Measurements from ENCODE around the gene PDCD2L.
A peak's percentile ranks its signal among the peaks of the same experiment; 100 is the strongest.
"Not testable (repeated sequence)": the region's sequence is repeated elsewhere in the genome, so short reads cannot be mapped to it uniquely, and the experiment has no call there.

PDCD2L gene

DNA sequence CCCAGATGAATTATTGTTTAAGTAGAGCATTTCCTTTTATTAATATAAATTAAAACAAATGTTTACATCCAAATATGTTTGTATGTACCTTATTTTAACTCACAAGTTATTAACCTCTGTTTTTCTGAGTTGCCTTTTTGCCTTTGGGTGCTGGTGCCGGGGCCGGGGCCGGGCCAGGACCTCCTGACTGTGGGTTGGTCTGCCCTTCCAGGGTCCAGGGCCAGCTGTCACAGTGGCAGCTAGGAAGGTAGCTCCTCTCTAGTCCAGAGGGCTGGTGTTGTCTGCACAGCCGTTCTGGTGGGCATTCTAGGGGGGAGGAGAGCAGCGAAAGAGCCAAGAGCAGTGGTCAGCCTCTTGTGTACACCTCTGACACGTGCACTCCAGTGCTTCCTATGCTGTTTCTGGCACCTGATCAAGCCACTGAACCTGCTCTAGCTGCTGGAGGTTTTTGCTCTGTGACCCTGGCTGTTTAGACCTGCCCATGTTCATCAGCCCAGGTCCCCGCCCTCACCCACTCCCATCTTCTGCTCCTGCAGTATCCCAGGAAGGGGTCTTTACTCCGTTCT, 22.0 kb downstream of the PDCD2L start:
- no peak for DNase-seq

DNA sequence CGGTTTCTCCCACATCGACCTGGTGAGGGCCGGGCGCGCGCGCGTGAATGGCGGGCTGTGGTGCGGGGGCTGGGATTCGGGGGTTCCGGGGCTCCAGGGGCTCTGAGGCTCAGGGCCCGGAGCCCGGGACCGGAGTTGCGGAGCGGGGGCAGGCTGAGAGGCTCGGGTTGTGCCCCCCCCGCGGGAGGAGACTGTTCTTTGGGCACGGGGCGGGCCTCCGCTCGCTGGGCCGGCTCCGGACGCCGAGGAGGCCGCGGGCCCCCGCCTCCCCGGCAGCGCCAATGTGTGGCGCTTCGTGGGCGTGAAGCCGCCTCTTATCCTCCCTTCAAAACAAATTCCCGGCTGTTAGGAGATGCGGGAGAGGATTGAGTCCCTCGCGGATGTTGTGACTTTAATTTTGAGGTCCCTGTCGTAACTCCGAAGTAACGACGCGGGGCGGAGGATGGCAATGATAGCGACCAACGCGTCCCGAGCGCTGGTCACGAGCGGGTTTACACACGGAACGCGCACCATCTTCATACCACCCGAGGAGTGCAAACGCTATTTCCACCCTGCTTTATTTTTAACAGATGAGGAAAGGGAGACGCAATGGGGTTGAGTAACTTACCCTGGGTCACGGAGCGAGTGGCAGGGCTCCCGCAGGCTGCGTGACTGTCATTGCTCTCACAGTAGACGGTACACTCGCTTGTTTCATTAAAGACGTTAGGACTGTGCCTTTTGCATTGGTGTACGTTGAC, 24.5 kb downstream of the PDCD2L start:
- DNase-seq: peak; percentile 32

DNA sequence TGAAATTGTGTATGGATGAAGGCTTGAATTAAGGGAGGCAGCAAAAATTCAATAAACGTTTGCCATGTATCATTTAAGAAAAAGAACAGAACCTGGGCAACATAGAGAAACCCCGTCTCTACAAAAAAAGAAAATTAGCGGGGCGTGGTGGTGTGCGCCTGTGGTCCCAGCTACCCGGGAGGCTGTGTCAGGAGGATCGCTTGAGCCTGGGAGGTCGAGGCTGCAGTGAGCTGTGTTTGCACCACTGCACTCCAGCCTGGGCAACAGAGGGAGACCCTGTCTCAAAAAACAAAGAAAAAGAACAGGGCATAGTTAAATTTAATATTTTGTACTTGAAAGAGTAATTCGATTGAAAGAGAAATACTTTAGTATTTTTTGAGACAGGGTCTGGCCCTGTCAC, 25.4 kb downstream of the PDCD2L start:
- DNase-seq: no peak

GRCh38 chr19:34430738-34431625, 26.8 kb downstream of the PDCD2L start:
- peak; percentile 59 for DNase-seq

- no peak for DNase-seq
These were observed 27.6 kb downstream of the PDCD2L start for GRCh38 chr19:34431681-34432402.

DNA sequence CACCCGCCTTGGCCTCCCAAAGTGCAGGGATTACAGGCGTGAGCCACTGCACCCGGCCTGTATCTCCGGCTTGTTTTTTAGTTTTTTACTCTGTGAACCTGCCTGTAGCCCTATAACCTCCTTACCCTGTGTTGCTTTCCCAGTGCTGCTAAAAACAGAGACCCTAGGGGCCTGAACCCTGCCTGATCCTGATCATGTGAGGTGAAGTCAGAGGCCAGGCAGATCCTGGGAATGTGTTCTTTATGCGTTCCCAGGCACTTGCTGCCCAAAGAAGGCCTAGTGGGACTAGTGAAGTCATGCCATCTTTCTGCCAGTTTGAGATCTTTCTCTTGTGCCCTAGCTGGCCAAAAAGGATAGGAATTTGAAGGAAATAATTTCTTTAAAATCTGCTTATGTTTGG, 28.6 kb downstream of the PDCD2L start:
- no peak for DNase-seq

DNA sequence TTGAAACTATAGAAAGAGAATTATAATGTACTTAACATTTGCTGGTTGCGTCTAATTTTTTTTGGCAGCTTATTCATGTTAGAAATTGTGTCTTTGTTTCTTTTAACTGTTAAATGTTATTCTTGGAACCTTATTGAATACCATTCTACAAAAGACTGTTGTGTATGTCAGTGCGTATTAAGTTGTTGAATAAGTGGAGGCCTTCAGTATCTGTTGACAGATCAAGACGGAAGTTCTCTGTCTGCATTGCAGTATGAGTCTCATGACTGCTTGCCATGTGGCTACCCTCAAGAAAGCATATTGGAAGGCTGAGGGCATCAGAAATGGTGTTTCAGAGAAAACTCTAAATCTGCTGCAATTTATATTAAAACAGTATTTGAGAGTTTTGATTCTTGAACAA, 32.5 kb downstream of the PDCD2L start:
- DNase-seq: no peak

DNA sequence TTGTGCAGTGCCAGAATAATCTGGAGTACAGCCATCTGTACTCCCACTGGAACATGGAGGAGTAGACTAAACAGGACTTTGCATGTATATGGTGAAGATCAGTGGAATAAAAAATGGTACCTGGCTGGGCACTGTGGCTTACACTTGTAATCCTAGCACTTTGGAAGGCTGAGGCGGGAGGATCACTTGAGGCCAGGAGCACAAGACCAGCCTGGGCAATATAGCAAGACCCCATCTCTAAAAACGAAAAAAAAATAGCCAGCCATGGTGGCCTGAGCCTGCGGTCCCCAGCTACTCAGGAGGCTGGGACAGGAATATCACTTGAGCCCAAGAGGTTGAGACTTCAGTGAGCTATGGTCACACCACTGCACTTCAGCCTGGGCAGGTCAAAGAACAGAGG, 44.0 kb downstream of the PDCD2L start:
- no peak for DNase-seq

GRCh38 chr19:34452723-34453122, 48.5 kb downstream of the PDCD2L start:
- peak; percentile 38 for DNase-seq

DNA sequence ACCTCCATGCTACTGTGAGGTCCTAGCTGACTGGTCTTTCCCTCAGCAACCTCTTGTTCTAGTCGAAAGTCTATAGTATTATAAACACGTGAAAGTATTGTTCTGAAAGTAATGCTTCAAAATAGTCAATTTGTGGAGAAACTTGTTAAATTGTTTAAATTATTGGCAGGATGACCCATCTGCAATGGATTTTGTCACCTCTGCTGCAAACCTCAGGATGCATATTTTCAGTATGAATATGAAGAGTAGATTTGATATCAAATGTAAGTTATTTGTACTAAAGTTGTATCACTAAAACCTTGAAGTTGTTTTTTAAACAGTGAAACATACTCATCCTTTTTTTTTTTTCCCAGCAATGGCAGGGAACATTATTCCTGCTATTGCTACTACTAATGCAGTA, 49.9 kb downstream of the PDCD2L start:
- peak; percentile 76 for DNase-seq

DNA sequence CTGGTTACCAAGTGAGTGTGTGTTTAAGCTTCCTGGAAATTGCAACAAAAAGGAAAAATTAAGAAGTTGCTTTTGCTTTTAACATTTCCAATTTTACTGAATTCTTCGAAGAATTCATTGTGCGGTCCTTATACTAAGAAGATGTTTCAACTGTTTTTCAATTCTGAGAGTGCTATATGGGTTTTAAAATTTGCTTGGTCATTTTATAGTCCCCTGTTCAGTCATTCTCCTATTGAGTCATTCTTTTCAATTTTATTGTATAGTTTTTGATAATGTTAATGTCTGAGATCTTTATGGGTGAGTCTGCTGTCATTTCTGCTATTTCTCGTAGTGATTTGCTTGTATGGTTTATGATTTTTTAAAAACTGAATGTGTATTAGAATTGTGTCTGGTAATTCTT, 50.5 kb downstream of the PDCD2L start:
- DNase-seq: no peak

- not testable (repeated sequence) for DNase-seq
These were observed 51.7 kb downstream of the PDCD2L start for GRCh38 chr19:34455783-34456480.

DNA sequence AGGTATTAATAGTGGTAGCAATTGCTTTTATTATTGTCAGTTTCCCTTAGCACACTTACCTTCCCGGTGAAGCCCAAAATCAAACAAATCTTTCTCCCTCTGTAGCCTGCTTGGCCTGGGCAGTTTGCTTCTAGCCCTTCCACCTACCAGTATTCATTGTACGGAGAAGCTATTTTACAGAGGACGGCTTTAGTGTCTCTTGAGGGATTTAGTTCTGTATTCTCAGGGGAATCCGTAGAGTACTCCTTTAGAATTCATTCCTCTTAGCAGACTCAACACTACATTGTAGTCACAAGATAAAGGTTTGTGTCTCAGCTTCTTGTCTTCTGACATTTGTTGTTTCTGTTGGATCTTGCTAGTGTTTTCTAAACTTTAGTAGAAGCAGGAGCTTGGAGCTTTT, 53.2 kb downstream of the PDCD2L start:
- no peak for DNase-seq

DNA sequence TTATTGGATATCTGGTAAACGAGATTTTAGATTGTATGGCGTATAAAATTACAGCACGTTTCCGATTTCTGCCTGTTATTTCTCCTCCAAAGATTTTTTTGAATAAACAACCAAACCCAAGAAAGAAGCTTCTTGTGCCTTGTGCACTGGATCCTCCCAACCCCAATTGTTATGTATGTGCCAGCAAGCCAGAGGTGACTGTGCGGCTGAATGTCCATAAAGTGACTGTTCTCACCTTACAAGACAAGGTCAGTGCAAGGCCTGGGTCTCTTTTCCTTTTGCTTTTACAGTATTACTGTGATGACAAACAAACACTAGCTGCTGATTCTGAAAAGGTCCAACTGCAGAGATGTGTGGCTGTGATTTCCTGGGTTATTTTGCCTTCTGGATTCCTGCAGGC, 54.5 kb downstream of the PDCD2L start:
- no peak for DNase-seq

GRCh38 chr19:34459614-34460013, 55.4 kb downstream of the PDCD2L start:
- DNase-seq: no peak

DNA sequence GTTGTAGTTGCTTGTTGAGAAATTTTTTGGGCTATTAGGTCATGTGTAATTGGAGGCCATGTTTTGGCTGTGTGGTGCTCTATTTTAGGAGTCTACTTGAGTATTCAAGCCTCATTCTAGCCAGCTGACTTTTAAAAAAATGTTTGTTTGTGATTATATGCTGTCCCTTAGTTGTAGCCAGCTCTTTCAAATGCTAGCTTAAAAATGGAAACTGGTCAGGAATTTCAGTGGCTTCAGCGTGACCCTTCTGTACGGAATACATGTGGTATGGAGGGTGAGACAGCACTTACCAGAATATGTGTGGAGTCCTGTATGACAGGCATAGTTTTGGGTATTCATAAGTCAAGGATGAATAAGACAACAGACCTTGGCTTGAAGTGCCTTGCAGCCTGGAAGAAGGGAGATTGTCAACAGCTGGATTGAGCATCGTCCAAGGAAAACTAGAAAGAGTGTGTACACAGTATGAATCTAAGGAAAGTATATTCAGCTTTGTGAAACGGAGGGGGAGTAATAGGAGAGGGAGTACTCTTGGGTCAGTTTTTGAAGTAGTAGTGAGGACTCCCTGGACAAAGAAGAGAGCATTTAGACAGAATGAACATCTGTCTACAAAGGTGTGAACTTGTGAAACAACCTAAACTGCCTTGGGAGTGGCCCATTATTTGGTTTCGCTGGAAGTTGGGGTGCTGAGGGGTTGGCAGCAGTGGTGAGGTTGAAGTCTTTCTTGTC, 57.3 kb downstream of the PDCD2L start:
- no peak for DNase-seq

GRCh38 chr19:34464785-34465184, 60.6 kb downstream of the PDCD2L start:
- not testable (repeated sequence) for DNase-seq

- no peak for DNase-seq
These were observed 64.2 kb downstream of the PDCD2L start for GRCh38 chr19:34468409-34468808.

DNA sequence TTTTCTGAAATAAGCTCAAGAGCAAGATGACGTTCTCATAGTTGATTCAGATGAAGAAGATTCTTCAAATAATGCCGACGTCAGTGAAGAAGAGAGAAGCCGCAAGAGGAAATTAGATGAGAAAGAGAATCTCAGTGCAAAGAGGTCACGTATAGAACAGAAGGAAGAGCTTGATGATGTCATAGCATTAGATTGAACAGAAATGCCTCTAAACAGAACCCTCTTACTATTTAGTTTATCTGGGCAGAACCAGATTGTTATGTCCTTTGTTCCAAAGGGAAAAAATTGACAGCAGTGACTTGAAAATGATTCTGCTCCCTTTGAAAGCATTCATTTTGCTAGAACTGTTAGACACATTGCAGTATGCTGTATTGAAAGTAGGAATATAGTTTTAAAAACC, 64.8 kb downstream of the PDCD2L start:
- DNase-seq: not testable (repeated sequence)

DNA sequence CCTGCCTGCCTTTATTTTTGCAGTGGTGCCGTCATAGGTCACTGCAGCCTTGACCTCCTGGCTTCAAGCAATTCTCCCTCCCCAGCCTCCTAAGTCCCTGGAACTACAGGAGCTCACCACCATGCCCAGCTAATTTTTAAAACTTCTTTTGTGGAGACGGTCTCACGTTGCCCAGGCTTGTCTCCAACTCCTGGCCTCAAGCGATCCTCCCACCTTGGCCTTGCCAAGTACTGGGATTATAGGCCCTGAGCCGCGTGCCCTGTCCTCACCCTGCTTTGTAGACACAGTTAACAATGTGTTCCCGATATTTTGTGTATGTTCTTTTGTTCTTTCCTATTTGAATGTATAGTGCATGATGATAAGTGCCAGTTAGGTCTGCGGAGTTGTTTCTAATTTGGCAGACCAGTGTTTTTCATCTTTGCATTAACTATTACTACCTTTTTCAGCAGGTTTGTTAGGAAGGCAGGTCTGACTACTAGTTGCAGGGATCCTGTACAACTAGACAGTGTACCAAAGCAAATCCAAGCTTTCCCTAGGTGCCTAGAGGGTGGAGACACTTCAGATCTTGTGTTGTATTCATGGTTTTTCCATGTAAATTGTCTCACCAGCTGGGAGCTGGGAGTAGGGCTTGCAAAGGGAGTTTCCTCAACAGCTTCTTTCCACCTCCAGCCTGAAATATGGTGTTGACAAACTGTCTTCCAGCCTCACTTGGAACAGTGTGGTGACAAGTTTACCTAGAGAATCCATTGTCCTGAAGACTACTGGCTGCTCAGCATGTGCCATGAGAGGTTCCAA, 67.9 kb downstream of the PDCD2L start:
- DNase-seq: no peak
